ENCODE measurements around the gene GRM4.
A peak's percentile ranks its signal among the peaks of the same experiment; 100 is the strongest.

The GRM4 gene

DNA sequence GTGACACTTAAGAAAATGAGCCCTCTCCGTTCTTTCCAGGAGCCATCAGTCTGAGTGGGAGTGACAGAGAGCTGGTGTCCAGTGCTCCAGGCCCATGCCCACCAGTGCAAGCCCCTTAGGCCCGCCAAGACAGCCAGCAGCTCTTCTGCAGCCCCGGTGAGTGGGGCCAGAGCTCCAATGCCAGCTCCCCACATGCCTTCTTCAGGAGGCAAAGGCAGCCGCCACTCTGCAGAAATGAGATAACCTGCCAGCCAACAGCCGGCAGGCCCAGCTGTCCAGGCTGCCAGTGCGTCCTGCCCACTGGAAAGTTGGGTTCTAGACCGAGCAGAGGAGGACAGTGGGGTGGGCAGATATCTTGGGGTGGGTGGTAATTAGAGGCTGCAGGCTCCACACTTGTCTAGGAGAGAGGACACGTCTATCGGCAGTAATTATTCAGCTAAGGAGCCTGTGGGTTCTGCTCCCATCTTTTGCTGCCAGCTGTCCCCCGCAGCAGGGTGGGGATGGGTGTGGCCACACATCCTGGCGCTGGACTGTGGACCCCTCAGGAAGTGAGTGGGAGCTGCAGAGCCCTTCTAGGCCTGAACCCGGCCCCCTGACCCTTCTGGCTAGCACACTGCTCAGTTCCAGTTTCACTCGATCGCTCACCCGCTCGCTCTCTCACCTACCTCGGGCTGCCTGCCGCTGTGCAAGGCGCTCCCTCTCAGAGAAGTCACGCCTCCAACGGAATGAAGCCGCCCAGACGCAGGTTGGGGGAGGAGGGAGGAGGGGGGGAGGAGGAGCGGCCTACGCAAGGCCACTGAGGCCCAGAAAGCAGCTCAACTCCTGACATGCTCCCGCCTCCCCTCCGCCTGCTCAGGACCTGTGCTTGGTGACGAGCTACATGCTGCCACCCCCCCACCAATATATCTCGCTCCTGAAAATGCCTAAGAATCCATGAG lies 3.6 kb downstream of the GRM4 start:
- peak; percentile 3 for DNase-seq

DNA sequence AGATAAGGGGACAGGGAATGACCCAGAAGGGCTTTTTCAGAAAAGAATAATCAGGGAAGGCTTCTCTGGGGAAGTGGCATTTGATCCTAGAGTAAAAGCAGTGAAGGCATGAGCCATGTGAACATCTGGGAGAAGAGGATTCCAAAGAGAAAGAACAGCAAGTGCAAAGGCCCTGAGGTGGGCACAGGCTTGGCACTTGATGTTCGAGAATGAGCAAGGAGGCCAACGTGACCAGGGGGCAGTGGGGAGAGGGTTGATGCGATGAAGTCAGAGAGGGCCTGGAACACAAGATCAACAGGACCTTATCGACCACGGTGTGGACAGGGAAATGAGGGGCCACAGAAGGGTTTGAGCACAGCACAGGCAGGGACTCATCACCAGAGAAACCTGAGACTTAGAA lies 5.8 kb downstream of the GRM4 start:
- no peak for DNase-seq

DNA sequence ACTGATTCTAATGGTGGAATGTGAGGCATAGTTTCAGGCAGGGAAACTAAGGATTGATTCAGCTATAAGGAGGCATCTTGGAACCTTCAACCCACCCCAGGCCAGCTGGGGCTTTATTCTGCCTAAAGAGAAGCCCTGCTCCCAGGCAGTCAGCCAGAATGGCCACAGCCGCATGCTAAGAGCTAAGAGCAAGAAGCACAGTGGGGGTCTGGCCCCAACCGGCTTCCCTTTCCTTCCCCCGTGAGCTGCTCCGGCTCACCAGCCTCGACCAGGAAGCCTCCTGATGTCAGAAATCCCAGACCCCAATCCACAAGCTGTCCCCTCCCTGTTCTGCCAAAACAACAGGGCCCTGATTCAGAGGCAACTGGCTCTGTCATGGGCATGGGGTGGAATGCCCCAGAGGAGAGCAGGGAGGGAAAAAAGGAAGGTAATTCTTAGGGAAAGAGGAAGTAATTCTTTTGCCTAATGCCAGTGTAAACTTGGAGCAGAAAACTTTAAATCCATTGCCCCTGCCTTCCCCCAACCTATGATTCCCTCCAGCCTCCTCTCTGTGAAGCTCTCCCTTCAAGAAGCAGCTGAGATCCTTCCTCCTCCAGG lies 6.9 kb downstream of the GRM4 start:
- no peak for DNase-seq

DNA sequence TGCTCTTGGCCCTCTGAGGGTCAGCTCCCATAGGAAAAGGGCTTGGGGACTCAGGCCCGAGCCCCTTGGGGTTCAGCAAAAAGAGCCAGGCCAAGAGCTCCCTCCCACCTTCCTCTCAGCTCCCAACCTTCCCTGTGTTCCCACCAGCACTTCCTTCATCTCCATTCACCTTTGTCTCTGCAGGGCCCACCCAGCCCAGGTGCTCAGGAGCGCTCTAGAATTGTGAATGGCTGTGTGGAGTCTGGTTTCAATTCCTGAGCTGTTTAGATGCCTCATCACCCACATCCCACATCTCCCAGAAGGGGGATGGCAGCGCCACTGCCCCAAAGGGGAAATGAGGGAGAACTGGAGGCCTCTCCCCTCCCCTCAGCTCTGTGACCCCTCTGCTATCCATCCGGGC lies 7.7 kb downstream of the GRM4 start:
- no peak for DNase-seq

DNA sequence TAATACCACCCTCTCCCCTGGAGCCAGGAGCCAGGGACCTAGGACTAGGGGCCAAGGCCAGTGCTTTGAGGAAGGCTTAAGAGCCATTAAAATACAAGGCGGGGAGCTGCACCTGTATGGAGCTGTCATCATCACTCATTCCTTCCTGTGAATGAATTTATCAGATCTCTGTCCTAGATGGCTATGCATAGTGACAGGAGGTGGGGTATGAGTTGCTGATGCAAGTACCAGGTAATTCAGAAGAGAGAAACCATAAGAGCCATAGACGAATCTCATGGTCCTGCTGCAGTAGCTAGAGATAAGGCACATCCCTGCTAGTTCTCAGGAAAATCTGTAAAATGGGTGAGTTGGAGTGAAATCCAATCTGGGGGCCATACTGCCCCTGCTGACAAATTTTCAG lies 10.3 kb downstream of the GRM4 start:
- no peak for DNase-seq

DNA sequence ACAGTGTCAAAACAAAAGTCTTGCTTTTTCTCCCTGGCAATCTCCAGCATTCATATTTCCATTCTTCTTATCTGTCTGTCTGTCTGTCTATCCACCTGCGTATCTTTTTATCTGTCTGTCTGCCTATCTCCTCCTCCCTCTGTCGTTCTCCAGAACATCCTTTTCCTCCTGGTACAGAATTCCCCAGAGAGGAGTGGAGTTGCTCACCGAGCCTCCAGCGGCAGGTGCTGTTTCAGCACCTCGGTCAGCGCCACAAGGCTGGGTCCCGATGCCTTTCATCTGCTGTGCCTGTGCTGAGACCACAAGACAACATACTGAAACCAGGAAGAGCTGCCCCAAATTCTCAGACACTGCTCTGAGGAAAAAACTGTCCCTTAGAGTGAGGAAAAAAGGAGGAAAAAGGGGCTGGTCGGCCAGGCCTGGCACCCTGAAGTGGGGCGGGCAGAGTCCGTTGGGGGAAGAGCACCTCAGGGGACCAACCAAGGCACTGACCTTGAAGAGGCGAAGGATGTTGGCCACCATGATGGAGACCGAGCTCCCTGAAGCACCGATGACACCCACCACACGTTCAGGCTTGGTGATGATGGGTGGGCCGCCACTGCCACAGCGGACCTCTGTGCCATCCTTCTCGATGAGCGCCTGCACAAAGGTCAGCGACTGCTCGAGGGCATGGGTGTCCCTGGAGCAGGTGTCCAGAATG lies 13.3 kb downstream of the GRM4 start:
- peak; percentile 22 for DNase-seq

DNA sequence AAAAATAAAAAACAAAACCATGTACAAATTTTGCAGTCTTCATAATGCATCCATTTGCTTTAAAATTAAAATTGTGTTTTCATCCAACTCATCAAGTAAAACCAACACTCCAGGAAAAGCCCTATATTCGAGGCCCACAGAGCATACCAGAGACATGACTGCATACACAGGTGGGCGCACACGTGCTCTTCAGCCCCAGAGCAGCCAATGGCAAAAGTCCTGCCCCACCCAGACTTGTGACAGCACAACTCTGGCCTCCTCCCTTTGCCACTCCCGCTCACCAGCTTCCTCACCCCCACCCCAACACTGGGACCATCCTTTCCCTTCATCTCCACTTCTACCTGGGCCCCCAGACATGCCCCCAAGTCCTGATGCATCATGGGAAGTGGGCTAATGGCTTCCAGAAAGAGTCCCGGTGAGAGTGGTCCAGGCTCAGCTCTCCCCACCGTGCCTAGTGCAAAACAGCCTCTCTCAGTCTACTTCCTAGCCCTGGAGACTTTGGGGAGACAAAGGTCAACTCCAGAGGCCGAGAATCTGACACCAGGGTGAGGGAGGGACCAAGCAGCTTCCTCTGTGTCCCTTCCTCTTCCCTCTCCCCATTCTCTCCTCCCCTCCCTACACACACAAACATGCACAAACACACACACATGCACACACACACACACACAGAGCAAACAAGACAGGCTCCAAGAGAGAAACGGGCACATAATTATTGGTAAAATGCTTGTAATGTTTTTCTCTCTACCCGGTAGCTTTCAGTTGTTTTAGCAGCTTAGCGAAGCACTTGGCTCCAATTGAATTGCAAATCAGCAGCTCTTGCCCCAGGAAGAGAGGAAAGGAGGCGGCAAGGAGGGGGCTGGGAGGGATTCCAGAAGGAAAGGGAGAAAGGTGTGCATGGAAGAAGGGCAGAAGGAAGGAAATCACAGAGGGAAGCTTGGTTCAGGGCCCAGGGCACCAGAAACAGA lies 14.3 kb downstream of the GRM4 start:
- no peak for DNase-seq

DNA sequence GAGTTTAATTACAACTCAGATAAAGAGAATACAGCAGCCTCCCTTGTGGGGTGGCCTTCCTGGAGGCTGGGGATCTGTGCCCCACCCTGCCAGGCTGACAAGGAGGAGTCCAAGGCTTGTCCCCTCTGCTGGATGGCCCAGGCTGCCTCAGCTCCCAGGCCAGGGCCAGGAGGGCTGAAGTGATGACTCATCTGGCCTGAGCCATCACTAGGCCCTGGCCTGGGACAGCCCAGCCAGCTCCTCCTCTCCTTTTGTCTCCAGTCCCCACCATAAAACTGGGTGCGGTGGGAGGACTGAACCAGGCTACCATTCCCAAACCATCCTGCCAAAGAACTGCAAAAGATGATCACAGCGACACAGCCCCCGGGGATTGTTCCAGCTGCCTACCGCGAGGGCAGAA lies 15.0 kb downstream of the GRM4 start:
- DNase-seq: no peak

DNA sequence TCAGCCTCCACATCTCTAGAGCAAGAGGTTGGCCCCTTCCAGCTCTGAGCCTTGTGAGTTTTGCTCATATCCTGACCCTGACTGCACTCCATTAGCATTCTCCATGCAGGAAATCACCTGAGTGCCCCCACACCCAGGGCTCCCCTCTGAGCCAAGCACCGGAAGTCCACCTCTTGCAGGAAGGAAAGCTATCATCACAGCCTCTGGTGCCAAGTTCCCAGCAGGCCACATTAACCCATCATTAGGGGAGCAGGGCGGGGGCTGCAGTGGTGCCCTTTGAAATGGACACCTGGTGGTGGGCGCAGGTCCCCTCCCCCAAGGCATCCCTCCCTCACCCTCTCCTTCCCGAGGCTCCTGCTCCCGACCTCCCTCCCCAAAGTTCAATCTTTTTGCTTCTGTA lies 16.1 kb downstream of the GRM4 start:
- DNase-seq: no peak

DNA sequence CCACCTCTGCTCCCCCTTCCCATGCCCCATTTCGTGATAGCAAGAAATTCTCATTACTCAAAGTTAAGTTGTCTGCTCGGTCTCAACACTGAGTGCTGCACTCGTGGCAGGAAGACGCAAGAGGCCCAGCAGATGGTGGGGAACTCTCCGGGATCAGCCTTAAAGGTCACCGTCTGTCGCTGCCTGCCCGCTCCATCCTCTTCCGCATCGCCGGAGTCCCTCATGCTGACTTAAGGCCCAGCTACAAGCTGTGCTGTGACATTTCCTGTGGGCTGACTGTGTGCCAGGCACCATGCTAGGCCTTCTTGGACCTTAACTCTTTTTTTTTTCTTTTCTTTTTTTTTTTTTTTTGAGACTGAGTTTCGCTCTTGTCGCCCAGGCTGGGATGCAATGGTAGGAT lies 17.8 kb downstream of the GRM4 start:
- no peak for DNase-seq

DNA sequence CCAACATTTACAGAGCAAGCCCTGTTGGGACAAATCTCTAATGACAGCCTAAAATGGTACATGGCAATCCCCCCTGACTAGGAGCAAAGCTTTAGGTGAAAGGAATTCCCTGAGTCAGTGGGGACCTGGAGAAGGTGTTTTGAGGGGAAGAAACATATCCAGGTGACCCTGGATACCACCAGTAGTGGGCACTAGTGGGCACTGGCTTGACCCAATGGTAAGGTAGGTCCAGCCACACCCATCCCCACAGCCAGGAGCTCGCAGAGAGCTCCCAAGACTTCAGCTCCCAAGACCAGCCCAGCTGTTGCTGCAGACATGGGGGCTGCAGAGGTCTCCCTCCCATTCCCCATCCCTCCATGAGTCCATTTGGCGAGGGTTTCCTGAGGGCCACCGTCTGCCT lies 19.5 kb downstream of the GRM4 start:
- no peak for DNase-seq

DNA sequence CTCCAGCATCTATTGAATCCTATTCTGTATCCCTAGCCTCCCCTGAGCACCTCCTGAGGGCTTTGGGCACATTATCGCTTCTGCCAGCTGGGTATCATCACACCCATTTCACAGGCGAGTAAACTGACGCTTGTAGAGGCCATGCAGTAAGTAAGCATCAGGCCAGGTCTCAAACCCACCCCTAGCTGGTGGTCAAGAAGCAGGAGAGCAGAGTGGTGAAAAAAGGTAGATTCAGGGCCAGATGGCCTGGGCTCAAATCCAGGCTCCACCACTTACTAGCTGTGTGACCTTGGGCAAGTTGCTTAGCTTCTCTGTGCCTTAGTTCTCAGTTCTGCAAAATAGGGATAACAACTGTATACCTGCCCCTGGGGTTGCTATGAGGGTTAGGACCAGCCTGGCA lies 19.9 kb downstream of the GRM4 start:
- DNase-seq: no peak

DNA sequence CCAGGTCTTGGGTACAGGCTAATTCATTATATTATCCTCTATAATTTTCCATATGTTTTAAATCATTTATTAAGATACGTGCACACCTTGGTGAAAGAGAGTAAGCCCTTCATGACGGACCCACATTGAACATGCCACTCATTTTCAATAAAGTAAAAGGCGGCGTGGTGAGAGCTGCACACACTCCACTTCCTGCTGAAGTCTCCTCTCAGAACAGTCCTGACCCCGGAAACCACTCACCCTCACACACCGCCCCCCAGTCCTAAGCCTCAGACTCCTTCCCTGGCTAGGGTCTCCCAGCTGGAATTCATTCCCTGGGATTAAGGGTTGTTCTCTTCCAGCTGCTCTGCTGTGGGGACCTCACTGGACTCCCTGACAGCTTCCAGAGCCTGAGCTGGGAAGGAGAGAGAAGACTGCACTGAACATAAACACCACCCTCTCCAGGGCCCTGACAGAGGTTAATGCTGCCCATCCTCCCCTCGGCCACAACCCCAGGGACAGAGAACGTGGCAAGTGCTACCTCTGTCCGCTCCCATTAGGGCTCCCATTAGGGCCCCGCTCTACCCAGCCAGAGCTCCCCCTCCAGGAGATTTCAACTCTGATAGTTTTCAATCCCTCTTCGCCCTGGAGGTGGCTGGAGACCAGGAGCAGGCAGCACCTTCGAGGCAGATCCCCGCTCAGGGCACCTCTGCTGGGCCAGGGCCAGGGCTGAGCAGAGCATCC lies 24.8 kb downstream of the GRM4 start:
- no peak for DNase-seq

DNA sequence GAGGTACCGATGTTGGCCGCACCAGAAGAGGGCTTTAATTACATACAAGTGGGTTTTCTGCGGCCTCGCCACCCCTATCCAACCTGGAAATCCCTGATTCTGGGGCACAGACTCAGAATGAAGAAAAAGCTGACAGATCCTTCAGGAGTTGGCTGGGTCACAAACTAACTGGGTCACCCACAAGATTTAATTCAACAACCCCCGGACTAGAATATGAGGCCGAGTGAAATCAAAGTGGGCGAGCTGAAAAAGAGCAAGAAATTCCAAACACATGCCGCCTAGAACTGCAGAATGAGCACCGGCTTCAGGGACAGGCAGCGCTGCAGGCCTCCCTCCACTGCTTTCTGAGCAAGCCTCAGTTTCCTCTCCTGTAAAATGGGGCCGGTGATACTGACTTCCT lies 30.0 kb downstream of the GRM4 start:
- DNase-seq: no peak

DNA sequence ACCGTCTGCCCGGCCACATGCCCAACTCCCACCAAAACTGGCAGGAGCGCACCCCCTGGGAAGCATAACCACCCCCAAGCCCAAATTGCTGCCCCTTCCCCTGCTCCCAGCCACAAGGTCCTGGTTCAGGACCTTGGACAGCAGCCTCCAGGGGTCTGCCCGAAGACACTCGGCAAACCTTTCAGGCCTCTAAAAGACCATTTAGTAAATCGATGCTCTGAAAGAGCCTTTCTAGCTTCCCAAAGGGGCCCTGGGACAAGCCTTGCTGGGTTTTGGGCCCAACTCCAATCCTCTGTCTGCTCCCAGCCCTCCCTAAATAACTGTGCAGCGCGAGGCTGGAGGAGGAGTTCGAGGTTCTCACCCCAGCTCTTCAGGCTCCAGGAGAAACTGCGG lies 30.5 kb downstream of the GRM4 start:
- DNase-seq: no peak

DNA sequence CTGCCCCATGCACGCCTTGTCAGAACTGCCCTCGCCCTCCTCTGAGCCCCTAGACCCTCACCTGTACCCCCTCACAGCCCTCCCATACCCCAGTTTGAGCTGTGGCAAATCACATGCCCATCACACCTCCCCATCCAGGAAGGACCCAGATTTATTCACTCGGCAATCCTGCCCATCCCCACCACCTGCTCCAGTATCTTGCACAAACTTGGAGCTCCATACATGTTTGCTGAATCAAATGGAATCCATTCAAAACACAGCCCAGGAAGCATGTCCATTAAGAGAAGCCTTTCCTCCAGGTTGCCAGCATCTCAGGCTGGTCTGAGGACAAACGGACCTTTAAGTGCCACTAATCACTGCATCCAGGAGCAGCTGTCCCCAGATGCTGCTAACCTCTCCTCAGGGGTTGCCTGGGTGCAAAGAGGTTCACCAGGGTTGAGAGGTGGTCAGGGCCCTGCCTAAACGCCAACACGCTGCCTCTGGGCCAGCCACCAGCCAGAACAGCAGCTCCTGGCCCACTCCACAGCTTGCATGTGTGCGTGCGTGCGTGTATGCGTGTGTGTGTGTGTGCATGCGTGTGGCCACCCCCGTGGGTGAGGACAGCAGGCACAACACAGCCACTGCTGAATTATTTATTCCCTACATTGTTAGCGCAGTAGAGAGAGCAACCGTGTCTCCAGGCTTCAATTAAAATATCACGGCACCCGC lies 31.0 kb downstream of the GRM4 start:
- no peak for DNase-seq

DNA sequence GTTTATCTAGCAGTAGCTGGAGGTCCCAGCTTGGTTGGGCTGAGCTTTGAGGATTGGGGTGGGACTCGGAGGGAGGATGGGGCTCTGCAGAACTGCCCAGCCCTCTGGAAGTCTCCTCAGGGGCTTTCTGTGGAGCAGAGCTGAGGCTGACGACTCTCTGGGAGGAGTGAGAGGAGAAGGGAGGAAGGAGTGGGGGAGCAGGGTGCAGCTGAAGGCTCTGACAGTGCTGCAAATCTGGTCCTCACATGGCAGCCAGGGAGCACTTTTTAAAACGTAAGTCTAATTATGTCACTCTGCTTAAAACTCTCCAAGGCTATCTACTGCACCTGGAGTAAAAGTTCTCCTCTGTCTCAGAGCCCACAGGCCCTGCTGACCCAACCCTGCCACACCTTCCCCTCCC lies 32.4 kb downstream of the GRM4 start:
- no peak for DNase-seq

DNA sequence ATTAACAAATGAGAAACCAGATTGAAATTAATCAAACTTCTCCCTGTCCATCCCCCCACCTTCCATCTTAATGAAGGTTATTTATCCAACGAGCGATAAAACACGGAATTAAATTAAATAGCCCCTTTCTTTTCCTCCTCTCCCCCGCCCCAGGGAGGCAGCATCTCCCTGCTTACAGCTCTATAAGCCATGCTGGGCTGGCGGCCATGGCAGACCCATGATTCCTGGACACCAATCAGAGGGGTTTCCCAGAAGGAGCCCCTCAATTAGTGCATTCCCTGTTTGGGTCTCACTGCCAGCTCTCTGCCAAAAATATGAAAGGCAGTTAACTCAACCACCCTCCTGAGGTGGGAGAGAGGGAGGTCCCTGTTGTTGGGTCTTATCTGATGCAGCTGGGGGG lies 33.8 kb downstream of the GRM4 start:
- DNase-seq: no peak

DNA sequence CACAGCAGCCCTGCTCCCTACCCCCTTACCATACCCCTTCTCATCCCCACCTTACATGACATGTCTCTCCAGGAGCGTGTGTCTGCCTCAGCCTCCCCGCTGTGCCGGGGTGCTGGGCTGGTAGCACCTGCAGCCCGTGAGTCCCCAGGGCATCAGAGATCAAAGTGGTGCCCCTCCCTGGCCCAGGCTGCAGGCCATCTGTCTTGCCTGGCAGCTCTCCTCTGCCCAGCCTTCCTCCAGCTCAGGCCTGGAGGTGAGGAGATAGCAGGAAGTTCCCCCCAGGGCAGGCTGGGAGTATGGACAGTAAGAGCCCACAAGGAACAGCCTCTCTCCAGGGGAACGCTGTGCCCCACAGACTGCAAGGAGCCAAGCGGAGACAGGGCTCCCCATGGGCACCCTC lies 35.3 kb downstream of the GRM4 start:
- DNase-seq: no peak

DNA sequence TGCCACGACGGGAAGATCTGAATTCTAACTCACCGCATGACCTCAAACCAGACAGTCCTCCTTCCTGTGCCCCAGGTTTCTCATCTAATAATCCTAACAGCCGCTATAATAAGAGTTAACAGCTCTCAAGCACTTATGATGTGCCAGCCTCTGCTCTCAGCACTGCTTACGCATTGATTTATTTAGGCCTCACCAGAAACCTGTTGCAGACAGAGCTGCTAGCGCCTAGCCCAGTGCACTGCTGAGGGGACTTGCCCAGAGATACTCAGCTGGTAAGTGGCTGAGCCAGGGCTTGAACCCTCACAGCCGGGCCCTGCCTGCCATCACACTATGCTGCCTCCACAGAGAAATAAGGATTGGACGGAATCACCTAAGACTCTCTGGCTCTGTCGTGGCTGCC lies 37.7 kb downstream of the GRM4 start:
- DNase-seq: no peak

DNA sequence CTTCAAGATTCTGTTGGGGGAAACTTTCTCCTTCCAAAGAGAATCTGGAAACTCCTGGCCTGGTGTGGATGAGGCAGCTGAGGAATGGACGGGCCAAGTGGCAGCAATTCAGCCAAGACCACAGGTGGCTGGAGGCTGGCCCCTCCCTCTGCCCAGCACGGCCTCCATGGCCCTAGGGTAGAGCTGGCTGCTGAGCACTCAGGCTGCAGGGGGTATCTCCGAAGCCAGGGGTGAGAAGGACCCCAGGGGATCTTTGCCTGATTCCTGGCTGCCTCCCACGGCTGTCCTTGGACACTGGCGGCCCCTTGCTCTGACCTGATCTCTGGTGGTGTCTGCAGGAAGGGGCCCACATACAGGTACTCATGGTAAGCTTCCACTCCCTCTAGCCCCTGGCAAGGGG lies 39.0 kb downstream of the GRM4 start:
- no peak for DNase-seq

DNA sequence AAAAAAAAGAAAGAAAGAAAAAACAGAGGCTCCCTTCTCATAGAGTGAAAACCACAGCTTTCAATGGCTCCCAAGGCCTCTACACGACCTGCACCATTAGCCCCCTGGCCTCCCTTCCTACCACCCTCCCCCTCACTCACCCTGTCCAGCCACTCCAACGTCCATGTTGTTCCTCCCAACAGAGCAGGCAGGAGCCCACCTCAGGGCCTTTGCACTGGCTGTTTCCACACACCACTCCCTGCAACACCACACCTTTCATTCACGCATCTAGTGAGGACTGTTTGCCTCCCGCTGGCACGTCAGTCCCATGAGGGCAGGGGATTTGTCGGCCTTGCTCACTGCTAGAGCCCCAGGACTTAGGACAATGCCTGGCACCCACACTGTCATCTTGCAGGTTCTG lies 39.5 kb downstream of the GRM4 start:
- no peak for DNase-seq
